Jurkat, Clone E6-1 (cell line): ENCODE results near the gene NAA15.
"Not testable (repeated sequence)": the region's sequence is repeated elsewhere in the genome, so short reads cannot be mapped to it uniquely, and the experiment has no call there.

ENCODE experiments used
- DNase-seq: peaks from one replicate; pipeline ENCODE4 v3.0.0-alpha.2; 2011; ENCODE audit warnings: low read depth, low spot score
- H3K4me3 ChIP-seq: 2 replicates; pipeline ENCODE4 v1.5.1; 2011; ENCODE audit warnings: mild to moderate bottlenecking, low read length, control low read depth, moderate library complexity

Gene NAA15

GRCh38 chr4:139420652-139421051 is 119.3 kb downstream of the NAA15 start:
- no peak for DNase-seq
- H3K4me3 ChIP-seq: no peak overlapping the region

DNA sequence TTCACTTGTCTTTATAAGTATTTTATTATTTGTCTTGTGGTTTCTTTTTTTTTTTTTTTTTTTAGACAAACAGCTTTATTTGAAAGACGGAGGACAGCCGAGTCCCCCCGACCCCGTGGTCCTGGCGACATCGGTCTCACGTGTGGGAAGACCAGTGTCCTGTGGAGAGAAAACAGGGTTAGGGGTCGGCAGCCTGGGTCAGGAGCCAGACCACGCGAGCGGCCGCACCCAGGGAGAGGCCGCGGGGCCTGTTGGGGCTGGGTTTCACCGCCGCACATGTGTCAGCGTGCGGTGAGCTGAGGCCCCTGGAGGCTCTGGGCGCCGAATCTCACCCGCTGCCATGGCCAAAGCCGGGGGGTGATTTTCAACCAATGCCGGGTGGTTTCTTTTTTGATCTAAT is 134.8 kb downstream of the NAA15 start:
- DNase-seq: no peak
- no peak overlapping the region for H3K4me3 ChIP-seq

DNA sequence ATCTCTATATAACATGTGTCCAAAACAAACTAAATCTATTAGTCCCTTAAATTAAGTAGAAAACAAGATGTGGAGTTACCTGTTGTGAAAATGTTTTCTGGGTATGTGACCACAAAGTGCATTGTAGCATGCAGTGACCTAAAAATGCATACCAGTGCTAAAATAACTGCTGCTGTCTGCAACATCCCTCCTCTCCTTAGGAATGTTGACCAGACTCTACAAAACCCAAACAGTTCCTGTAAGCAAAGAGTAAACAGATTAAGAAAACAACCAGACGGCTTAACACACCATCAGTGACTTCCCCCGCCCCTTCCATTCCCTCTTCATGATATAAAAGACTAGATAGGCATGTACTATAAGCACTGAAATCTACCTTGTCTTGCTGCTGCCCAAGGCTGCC is 136.8 kb downstream of the NAA15 start:
- DNase-seq: no peak
- H3K4me3 ChIP-seq: no peak overlapping the region

GRCh38 chr4:139441029-139441428 is 139.7 kb downstream of the NAA15 start:
- no peak overlapping the region for H3K4me3 ChIP-seq
- no peak for DNase-seq

DNA sequence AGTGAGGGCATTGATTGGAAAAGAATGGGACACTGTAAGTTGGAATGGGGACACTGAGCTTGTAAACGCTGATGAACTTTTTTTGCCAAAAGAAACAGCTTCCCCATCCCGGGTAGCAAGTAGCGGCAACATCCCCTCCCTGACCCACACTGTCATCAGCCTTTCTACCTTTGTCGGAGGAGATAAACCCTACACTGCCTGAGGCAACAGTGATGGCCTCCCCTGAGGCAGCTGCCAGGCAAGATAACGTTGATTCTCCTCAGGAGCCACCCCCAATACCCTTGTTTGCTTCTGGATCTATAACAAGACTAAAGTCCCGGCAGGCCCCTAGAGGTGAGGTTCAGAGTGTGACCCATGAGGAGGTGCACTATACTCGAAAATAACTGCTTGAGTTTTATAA is 142.4 kb downstream of the NAA15 start:
- DNase-seq: no peak
- no peak overlapping the region for H3K4me3 ChIP-seq

DNA sequence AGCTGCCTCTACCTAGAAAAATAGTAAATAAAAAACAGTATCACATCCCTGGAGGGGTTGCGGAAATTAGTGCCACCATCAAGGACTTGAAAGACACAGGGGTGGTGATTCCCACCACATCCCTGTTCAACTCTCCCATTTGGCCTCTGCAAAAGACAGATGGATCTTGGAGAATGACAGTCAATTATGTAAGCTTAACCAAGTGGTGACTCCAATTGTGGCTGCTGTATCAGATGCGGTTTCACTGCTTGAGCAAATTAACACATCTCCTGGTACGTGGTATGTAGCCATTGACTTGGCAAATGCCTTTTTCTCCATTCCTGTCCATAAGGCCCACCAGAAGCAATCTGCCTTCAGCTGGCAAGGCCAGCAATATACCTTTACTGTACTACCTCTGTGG is 143.6 kb downstream of the NAA15 start:
- not testable (repeated sequence) for DNase-seq, H3K4me3 ChIP-seq

GRCh38 chr4:139447078-139447477 is 145.8 kb downstream of the NAA15 start:
- DNase-seq, H3K4me3 ChIP-seq: not testable (repeated sequence)

- DNase-seq: no peak
- no peak overlapping the region for H3K4me3 ChIP-seq
Observed at GRCh38 chr4:139450586-139450985, 149.3 kb downstream of the NAA15 start.

DNA sequence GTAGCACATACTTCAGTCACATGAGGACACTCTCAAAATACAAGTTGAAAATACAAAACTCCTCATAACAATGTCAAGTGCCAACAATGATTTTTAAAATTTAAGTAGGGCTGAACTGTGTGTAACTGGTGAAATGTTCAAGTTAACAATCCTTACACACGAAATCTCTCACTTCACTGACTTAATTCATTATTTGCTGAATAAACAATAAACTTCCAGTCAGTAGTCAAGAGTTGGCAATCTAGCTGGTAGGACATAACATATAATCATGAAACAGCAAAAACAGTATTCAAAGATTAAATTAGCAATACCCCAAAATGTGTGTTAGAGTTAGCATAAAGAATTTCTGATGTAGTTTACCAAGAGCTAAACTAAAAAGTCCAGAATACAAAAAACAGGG is 150.7 kb downstream of the NAA15 start:
- DNase-seq: no peak
- H3K4me3 ChIP-seq: no peak overlapping the region

- H3K4me3 ChIP-seq: peak overlapping the region; percentile 88
- DNase-seq: peak; percentile 88
Observed at GRCh38 chr4:139453041-139453370, 151.7 kb downstream of the NAA15 start.

DNA sequence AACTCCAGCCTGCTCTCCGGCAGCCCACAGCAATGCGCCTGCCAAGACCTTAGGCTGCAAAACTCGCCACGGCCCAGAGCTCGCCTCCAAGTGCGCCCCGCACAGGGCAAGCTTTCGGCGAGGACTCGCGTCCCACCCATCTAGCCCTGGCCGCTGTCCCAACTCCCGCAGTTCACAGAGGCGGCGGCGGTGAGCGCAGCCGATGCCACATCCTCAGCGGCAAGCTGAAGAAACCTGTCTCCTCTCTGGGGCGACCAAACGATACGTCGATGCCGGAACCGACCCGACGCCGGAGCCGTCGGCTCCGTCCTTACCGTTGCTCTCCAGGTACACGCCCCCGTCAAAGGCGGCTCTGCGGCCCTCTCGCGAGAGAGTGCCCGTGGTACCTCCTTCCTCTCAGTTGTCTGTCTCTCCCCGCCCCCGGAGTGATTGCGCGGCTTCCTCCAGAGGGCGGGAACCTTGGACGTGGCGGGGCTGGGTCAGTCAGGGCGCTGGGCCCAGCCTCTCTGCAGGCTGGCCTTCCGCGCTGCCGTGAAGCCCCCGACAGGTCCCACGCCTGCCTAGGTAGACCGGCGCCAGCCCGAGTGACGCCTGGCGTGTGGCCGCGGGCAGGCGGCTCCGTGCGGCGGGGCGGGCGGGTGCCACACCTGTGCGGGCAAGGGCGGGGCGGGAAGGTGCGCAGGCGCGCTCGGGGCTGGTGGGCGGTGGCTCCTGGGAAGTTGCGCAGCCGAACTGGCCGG is 152.2 kb downstream of the NAA15 start:
- DNase-seq: peak; percentile 94

DNA sequence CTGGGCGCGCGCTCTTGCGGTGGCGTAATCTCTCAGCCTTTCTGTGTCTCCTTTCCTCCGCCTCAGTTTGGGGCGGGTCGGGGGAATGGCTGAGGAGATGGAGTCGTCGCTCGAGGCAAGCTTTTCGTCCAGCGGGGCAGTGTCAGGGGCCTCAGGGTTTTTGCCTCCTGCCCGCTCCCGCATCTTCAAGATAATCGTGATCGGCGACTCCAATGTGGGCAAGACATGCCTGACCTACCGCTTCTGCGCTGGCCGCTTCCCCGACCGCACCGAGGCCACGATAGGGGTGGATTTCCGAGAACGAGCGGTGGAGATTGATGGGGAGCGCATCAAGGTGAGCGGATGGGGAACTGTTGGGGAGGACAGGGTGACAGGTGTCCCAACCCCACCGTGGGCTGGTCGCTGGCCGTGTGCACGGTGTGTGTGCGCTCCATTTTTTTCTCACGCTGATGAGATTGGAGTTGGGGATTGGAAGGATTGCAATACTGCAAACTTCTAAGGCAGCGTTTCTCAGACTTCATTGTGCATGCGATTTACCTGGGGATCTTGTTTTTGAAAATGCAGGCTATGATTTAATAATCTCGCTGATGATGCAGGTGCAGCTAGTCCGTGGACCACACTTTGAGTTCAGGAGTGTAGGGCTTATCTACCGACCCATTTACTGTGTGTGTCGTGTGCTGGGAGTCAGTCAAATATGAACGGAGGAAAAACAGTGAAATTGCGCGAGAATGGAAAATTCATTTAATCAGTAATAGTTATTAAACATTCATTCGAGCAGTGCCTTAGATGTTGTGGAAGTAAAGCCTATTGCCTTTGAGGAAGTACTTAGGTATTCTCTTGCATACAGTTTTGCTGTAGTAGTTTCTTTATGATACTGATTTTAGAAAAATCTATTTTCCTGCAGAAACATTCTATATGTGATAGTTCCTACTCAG is 153.1 kb downstream of the NAA15 start, which contains the start of gene RAB33B:
Gene RAB33B (plus strand): TSS at position 11 of the 935 bp plus-strand sequence. CDS start 75 bp downstream, at position 86.
- peak within 1 kb of the TSS; percentile 88 for H3K4me3 ChIP-seq
- peak; percentile 1 for DNase-seq

More for the DNA sequence above, 152.2 kb downstream of the NAA15 start:
- peak overlapping the region; percentile 88 for H3K4me3 ChIP-seq

DNA sequence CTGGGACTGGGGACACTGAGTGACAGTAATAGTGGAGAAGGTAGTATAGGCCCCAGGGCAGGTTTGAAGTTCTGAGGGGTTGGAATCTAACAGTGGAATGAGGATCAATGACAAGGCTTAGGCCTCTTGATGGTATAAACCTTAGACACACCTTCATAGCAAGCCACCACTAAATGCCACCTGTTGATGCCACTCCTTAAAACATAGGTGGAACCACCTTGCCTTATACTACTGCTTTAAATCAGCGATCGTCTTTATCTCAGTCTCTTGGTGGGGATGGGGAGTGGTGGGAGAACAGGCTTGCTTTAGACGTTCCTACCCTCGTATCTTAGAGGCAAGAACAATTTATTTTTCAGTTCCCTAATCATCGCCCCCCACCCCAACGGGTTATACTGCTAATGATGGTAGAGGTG is 153.8 kb downstream of the NAA15 start:
- DNase-seq: no peak
- peak overlapping the region; percentile 88; the same call in 1 of the 2 replicates for H3K4me3 ChIP-seq

GRCh38 chr4:139457318-139457717 is 156.0 kb downstream of the NAA15 start:
- H3K4me3 ChIP-seq: no peak overlapping the region
- no peak for DNase-seq

- H3K4me3 ChIP-seq: no peak overlapping the region
- DNase-seq: no peak
Observed at GRCh38 chr4:139458543-139458942, 157.2 kb downstream of the NAA15 start.

GRCh38 chr4:139458999-139459398 is 157.7 kb downstream of the NAA15 start:
- no peak overlapping the region for H3K4me3 ChIP-seq
- no peak for DNase-seq

DNA sequence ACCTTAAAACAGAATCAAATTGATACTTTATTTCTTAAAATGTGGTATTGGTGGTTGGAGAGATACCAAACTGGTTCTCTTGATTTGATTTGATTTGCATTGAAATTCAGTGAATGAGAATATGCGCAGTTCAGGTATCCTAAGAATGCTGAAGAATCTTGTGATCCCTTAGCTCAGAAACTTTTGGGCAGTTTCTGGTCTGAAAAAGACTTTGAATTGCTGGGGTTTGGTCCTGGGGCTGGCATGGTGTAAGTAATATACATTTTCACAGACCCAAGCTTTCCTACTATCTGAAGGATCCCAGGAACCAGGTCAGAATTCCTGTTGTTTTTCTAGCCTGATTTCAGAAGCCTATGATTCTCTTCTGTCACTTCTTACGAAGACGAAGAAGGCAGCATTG is 159.3 kb downstream of the NAA15 start:
- DNase-seq: no peak
- no peak overlapping the region for H3K4me3 ChIP-seq

- DNase-seq: no peak
Observed at GRCh38 chr4:139461022-139461628, 159.8 kb downstream of the NAA15 start.

DNA sequence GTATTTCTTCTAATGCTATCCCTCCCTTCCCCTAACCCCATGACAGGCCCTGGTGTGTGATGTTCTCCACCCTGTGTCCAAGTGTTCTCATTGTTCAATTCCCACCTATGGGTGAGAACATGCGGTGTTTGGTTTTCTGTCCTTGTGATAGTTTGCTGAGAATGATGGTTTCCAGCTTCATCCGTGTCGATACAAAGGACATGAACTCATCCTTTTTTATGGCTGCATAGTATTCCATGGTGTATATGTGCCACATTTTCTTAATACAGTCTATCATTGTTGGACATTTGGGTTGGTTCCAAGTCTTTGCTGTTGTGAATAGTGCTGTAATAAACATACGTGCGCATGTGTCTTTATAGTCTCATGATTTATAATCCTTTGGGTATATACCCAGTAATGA is 163.2 kb downstream of the NAA15 start:
- H3K4me3 ChIP-seq, DNase-seq: not testable (repeated sequence)

More at GRCh38 chr4:139461022-139461628, 159.8 kb downstream of the NAA15 start:
- no peak overlapping the region for H3K4me3 ChIP-seq

DNA sequence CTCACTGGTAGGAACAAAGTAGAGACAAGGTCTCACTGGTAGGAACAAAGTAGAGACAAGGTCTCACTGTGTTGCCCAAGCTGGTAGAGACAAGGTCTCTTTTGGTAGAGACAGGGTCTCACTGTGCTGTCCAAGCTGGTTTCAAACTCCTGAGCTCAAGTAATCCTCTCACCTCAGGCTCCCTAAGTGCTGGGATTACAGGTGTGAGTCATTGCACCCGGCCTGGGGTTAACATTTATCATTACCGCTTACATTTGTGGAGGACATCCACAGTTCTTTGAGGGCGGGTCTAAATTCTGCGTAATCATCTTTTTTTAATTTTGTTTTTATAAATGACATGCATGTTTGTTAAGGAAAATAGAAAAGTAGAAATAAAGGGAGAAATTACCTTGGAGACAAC is 164.6 kb downstream of the NAA15 start:
- DNase-seq: no peak
- H3K4me3 ChIP-seq: no peak overlapping the region
